CD14-positive monocyte (primary cell): Measurements from ENCODE around the gene FAM171A1. TPM values are rescaled to one million over a fixed set of nuclear protein-coding genes. Genes with fewer than 3 reads are reported as not detected.

Experiments used
- DNase-seq, 3 donors: peaks; one replicate each; pipeline ENCODE4 v3.0.0-alpha.2; 2011 to 2022
- H2AFZ ChIP-seq: 2 replicates; pipeline ENCODE4 v1.6.0; 2012; ENCODE audit warnings: mild to moderate bottlenecking, low read depth, low read length, inconsistent platforms; ENCODE audit not compliant: insufficient read depth, poor library complexity, severe bottlenecking
- H3K27ac ChIP-seq, 2 donors: 1 replicate in 1 of 2; 2 replicates in 1 of 2; pipeline ENCODE4 v1.5.1; 2012 to 2013; ENCODE audit warnings: low read length in 2 of 2, control low read depth in 1 of 2, inconsistent platforms in 1 of 2, low read depth in 1 of 2, mild to moderate bottlenecking in 1 of 2
- H3K27me3 ChIP-seq, 2 donors: one replicate each; pipeline versions ENCODE4 v1.6.0 to v1.6.1; 2011 to 2013; ENCODE audit warnings: low read length in 2 of 2; ENCODE audit not compliant: control insufficient read depth in 2 of 2, insufficient read depth in 2 of 2
- H3K36me3 ChIP-seq, 2 donors: replicated peaks in 1 of 2; 1 replicate in 1 of 2; 2 replicates in 1 of 2; pipeline versions ENCODE4 v1.5.1 to v1.6.1; 2012 to 2013; ENCODE audit warnings: low read length in 2 of 2, control low read depth in 1 of 2, inconsistent platforms in 1 of 2, mild to moderate bottlenecking in 1 of 2; ENCODE audit not compliant: insufficient read depth in 2 of 2, control insufficient read depth in 1 of 2
- H3K4me1 ChIP-seq, 2 donors: 1 replicate in 1 of 2; 2 replicates in 1 of 2; pipeline versions ENCODE4 v1.5.1 to v1.6.1; 2012 to 2013; ENCODE audit warnings: low read length in 2 of 2, control low read depth in 1 of 2, inconsistent platforms in 1 of 2, mild to moderate bottlenecking in 1 of 2, moderate library complexity in 1 of 2; ENCODE audit not compliant: insufficient read depth in 2 of 2, control insufficient read depth in 1 of 2
- H3K4me2 ChIP-seq: replicated peaks from 2 replicates; pipeline ENCODE3; 2012; ENCODE audit warnings: low read length, moderate library complexity, mild to moderate bottlenecking; ENCODE audit not compliant: poor library complexity, severe bottlenecking; ENCODE audit errors: extremely low read depth
- H3K4me3 ChIP-seq, 3 experiments: fragments of 200-600 bp in 1 of 3; sonication (generic) in 1 of 3; replicated peaks in 1 of 3; 1 replicate in 2 of 3; 2 replicates in 1 of 3; pipeline ENCODE4 v1.5.1; 2011 to 2013; ENCODE audit warnings: low read length in 3 of 3, mild to moderate bottlenecking in 3 of 3, control low read depth in 2 of 3, low read depth in 2 of 3, inconsistent platforms in 1 of 3, moderate library complexity in 1 of 3
- H3K79me2 ChIP-seq: 2 replicates; pipeline ENCODE4 v1.6.0; 2012; ENCODE audit warnings: mild to moderate bottlenecking, control low read depth, inconsistent platforms, low read length, moderate library complexity; ENCODE audit not compliant: insufficient read depth
- H3K9ac ChIP-seq: 2 replicates; pipeline ENCODE4 v1.6.0; 2017; ENCODE audit warnings: low read length, mild to moderate bottlenecking; ENCODE audit not compliant: insufficient read depth, poor library complexity, severe bottlenecking
- H3K9me3 ChIP-seq, 2 donors: replicated peaks in 1 of 2; 1 replicate in 1 of 2; 2 replicates in 1 of 2; pipeline versions ENCODE4 v1.5.1 to v1.6.1; 2012 to 2013; ENCODE audit warnings: low read length in 2 of 2, control low read depth in 1 of 2; ENCODE audit not compliant: control insufficient read depth in 1 of 2, insufficient read depth in 1 of 2
- H4K20me1 ChIP-seq: 2 replicates; pipeline ENCODE4 v1.6.0; 2012; ENCODE audit warnings: mild to moderate bottlenecking, low read length, control low read depth, moderate library complexity; ENCODE audit not compliant: insufficient read depth
- H3K27ac Mint-ChIP-seq, 7 donors: one replicate each; pipeline ENCODE4 v1.8.0; 2020; ENCODE audit warnings: mild to moderate bottlenecking in 7 of 7, mixed read lengths in 7 of 7, moderate library complexity in 6 of 7, inconsistent platforms in 2 of 7
- H3K27me3 Mint-ChIP-seq, 3 donors: one replicate each; pipeline ENCODE4 v1.8.0; 2021 to 2022; ENCODE audit warnings: low read depth in 3 of 3, mild to moderate bottlenecking in 3 of 3, mixed read lengths in 3 of 3, moderate library complexity in 3 of 3, inconsistent platforms in 1 of 3
- H3K36me3 Mint-ChIP-seq, 2 donors: one replicate each; pipeline ENCODE4 v1.8.0; 2020; ENCODE audit warnings: mixed read lengths in 2 of 2, inconsistent platforms in 1 of 2, mild to moderate bottlenecking in 1 of 2
- H3K4me1 Mint-ChIP-seq: one replicate; pipeline ENCODE4 v1.8.0; 2020; ENCODE audit warnings: mild to moderate bottlenecking, mixed read lengths
- H3K4me3 Mint-ChIP-seq, 2 donors: one replicate each; pipeline ENCODE4 v1.8.0; 2020; ENCODE audit warnings: mild to moderate bottlenecking in 2 of 2, mixed read lengths in 2 of 2, moderate library complexity in 1 of 2
- H3K9me3 Mint-ChIP-seq, 7 donors: one replicate each; pipeline ENCODE4 v1.8.0; 2020 to 2022; ENCODE audit warnings: mixed read lengths in 7 of 7, mild to moderate bottlenecking in 6 of 7, moderate library complexity in 6 of 7, inconsistent platforms in 2 of 7
- WGBS: methylation state at CpG from one replicate; pipeline ENCODE4 v1.1.5; 2013; ENCODE audit warnings: missing lambda C conversion rate; ENCODE audit not compliant: insufficient coverage; 5-methylcytosine and 5-hydroxymethylcytosine counted together
- intact Hi-C, 2 donors: fragments of 100-400 bp; cut with micrococcal nuclease; formaldehyde crosslinking; loops; one replicate each; pipeline versions ENCODE4 v1.15.0 to v1.15.1; 2023
- polyA plus RNA-seq, 3 donors: library from polyadenylated mRNA; depleted of rRNA in 1 of 3; unstranded in 2 of 3; stranded (reverse) in 1 of 3; fragments of 300-500 nt in 2 of 3; fragments of >200 nt in 1 of 3; fragmentation: Illumina TruSeq in 2 of 3; gene quantifications; 1 replicate in 2 of 3; 2 replicates in 1 of 3; pipeline ENCODE4 v1.2.3, GENCODE V29; 2012 to 2021
- TF ChIP-seq, protein P1 (sequence below): fragments of 200-600 bp; IDR thresholded peaks from one replicate; pipeline ENCODE4 v1.8.0; 2022; ENCODE audit warnings: antibody characterized with exemption, mild to moderate bottlenecking

The FAM171A1 gene
- polyA plus RNA-seq, 3 donors: not detected

DNA sequence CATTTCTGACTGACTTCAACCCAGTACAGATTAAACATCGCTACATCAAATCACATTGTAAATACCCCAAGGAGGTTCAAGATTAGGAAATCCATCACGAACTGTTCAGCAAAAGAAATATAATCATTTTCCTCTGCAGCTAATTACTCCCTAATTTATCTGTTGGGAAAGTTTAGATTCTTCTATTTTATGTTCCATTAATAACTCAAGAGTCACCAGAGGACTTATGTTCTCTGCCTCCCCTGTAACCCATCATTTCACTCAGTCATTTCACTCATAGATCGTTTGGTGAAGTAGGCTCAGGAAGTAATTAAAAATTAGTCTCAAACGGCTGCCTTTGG, 45.2 kb downstream of the FAM171A1 start:
- H3K36me3 ChIP-seq: no peaks in the 10 kb centered on the region
- H3K27ac ChIP-seq: no peak overlapping the region
- no peaks in the 10 kb centered on the region for H3K27me3 ChIP-seq
- Mint-ChIP-seq H3K4me3 (peak overlapping the region in 1 of 2 donors; percentile 56), H3K4me1 (no peaks in the 10 kb centered on the region), H3K27ac (no peak overlapping the region), H3K9me3 (peaks cover 0 to 3% (median 0%) of the 10 kb centered on the region in 7 donors), H3K27me3 (peaks cover 0 to 16% (median 2%) of the 10 kb centered on the region in 3 donors), H3K36me3 (no peaks in the 10 kb centered on the region)
- no peaks in the 10 kb centered on the region for H3K4me1 ChIP-seq
- H2AFZ ChIP-seq: no peak overlapping the region
- WGBS: no CpG with 5 or more reads among the region's 4 CpGs
- no peak overlapping the region for H3K4me2 ChIP-seq
- H4K20me1 ChIP-seq: no peaks in the 10 kb centered on the region
- intact Hi-C loops: no loop called here
- H3K4me3 ChIP-seq: no peak overlapping the region
- no peak overlapping the region for H3K9ac ChIP-seq
- TF ChIP-seq, protein P1, sequence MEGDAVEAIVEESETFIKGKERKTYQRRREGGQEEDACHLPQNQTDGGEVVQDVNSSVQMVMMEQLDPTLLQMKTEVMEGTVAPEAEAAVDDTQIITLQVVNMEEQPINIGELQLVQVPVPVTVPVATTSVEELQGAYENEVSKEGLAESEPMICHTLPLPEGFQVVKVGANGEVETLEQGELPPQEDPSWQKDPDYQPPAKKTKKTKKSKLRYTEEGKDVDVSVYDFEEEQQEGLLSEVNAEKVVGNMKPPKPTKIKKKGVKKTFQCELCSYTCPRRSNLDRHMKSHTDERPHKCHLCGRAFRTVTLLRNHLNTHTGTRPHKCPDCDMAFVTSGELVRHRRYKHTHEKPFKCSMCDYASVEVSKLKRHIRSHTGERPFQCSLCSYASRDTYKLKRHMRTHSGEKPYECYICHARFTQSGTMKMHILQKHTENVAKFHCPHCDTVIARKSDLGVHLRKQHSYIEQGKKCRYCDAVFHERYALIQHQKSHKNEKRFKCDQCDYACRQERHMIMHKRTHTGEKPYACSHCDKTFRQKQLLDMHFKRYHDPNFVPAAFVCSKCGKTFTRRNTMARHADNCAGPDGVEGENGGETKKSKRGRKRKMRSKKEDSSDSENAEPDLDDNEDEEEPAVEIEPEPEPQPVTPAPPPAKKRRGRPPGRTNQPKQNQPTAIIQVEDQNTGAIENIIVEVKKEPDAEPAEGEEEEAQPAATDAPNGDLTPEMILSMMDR: no peak
- H3K79me2 ChIP-seq: no peaks in the 10 kb centered on the region
- no peak for DNase-seq
- no peaks in the 10 kb centered on the region for H3K9me3 ChIP-seq

DNA sequence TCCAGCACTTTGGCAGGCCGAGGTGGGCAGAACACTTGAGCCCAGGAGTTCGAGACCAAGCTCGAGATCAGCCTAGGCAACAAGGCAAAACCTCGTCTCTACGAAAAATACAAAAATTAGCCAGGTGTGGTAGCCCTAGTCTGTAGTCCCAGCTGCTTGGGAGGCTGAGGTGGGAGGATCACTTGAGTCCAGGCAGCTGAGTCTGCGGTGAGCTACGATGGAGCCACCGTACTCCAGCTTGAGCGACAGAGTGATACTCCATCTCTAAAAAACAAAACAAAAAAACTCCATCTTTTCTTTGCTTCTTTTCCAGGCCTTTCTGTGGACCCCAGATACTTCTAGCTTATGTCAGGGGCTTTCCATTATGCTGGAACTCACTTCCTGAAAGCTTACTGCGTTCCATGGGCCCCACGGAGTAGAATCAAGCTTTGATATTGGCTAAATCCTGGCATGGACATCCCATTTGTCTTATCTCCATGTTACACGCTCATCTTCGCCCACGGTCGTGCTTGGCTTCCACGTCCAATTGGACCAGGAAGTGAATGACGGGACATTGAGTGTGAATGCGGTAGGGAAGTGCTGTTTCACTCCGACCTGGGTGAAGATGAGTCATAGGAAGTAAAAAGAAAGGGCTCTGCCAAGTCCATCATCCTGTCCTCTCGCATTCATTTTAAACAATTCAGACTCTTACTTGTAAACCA, 45.7 kb downstream of the FAM171A1 start:
- no peaks in the 10 kb centered on the region for H3K36me3 Mint-ChIP-seq
- peaks cover 0 to 16% (median 2%) of the 10 kb centered on the region in 3 donors for H3K27me3 Mint-ChIP-seq
- DNase-seq: peak in 1 of 3 donors; percentile 21
- H3K27me3 ChIP-seq: no peaks in the 10 kb centered on the region
- 75% methylated on average over 13 of the region's 20 CpGs for WGBS
- no peak overlapping the region for H3K27ac ChIP-seq
- no peaks in the 10 kb centered on the region for H3K4me1 Mint-ChIP-seq
- H3K4me1 ChIP-seq: no peaks in the 10 kb centered on the region
- H2AFZ ChIP-seq: no peak overlapping the region
- peak overlapping the region in 1 of 2 donors; percentile 56 for H3K4me3 Mint-ChIP-seq
- no peaks in the 10 kb centered on the region for H3K36me3 ChIP-seq
- intact Hi-C loops: no loop called here
- no peak overlapping the region for H3K27ac Mint-ChIP-seq
- H3K79me2 ChIP-seq: no peaks in the 10 kb centered on the region
- no peak overlapping the region for H3K4me3 ChIP-seq
- no peak overlapping the region for H3K4me2 ChIP-seq
- H3K9me3 Mint-ChIP-seq: peaks cover 0 to 3% (median 0%) of the 10 kb centered on the region in 7 donors
- no peaks in the 10 kb centered on the region for H3K9me3 ChIP-seq
- H3K9ac ChIP-seq: no peak overlapping the region
- no peaks in the 10 kb centered on the region for H4K20me1 ChIP-seq
- TF ChIP-seq, protein P1: no peak
